ENCODE data around the gene PKNOX2.

PKNOX2 gene

DNA sequence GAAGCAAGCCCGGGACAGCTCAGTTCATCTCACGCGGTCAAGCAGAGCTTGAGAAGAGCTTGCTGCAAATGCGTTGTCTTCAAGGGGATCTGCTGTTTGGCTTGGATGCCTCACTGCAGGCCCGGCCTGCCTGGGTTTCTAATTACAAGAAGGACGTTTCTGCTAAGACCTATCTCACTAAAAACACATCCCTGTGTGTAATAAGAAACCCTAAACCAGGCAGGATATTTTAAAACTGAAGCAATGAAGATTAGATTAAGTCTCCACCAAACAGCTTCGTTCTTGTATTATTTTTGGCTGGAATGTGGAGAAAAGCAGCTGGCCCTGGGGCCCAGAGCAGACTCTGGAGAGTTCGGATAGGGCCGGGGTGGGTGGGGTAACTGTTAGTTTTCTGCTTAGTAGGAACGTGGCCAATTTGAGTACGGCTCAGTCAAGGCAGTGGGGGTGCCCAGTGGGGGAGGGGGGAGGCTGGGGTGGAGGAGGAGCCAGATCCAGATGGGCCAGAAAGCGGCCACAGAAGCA is 6.0 kb downstream of the PKNOX2 start:
- Histone ChIP-seq H4K91ac (ENCODE audit: low read depth, low read length) (no peak overlapping the region), H4K8ac (ENCODE audit: low read depth, low read length) (no peak overlapping the region), H2BK12ac (ENCODE audit: low read length) (no peak overlapping the region), H3K27me3 (ENCODE audit: insufficient read depth, low read length) (peaks cover 18% of the 10 kb centered on the region), H4K12ac (ENCODE audit: low read depth, low read length) (no peak overlapping the region), H2BK120ac (ENCODE audit: insufficient read depth, low read length, poor library complexity) (no peak overlapping the region), H3K14ac (ENCODE audit: low read length) (no peak overlapping the region), H3K23ac (ENCODE audit: low read length) (no peak overlapping the region), H3K9ac (ENCODE audit: low read length) (no peak overlapping the region), H3K4me2 (ENCODE audit: low read length) (no peak overlapping the region), H2AK5ac (ENCODE audit: low read length) (no peak overlapping the region), H3K9me3 (ENCODE audit: insufficient read depth, low read depth, low read length) (peaks cover 2% of the 10 kb centered on the region), H3K36me3 (ENCODE audit: control insufficient read depth in 1 of 2, insufficient read depth in 2 of 2, low read length in 2 of 2) (no peaks in the 10 kb centered on the region), H3K79me2 (ENCODE audit: control insufficient read depth, insufficient read depth, low read length, poor library complexity) (no peaks in the 10 kb centered on the region), H3K4ac (ENCODE audit: low read depth, low read length) (no peak overlapping the region), H2BK5ac (ENCODE audit: low read depth, low read length, poor library complexity) (no peak overlapping the region), H3K79me1 (ENCODE audit: low read length) (peaks cover under 1% of the 10 kb centered on the region), H3K4me3 (ENCODE audit: low read depth, low read length) (no peak overlapping the region), H3K4me1 (ENCODE audit: control insufficient read depth in 1 of 2, insufficient read depth in 2 of 2, low read length in 2 of 2) (peaks cover 6 to 20% of the 10 kb centered on the region in 2 experiments), H2AFZ (ENCODE audit: insufficient read depth, low read length, poor library complexity) (no peak overlapping the region), H3K27ac (ENCODE audit: low read depth, low read length) (no peak overlapping the region), H3K18ac (ENCODE audit: low read length) (no peak overlapping the region)
- DNase-seq: no peak
- no CpG with 5 or more reads among the region's 12 CpGs for WGBS (ENCODE audit: extremely low coverage, insufficient coverage, insufficient read length)

DNA sequence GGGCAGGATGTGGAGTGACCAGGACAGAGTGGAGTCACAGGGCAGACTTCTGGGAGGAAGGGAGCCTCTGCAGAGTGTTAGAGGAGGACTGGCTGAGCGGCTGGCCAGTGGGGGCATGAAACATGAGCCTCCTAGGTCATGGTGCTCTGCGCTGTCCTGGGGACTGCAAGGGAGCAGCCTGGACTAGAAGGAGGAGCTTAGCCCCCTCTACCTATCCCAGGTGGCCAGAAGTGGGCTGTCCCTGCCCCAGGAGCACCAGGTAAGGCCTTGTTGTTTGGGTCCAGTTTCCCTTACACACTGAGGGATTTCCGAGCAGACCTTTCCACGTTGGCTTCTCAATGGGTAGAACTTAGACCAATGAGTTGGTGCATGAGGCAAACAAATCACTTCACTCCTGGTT is 7.4 kb downstream of the PKNOX2 start:
- H3K4me1 ChIP-seq (ENCODE audit: control insufficient read depth in 1 of 2, insufficient read depth in 2 of 2, low read length in 2 of 2): peaks cover 2 to 10% of the 10 kb centered on the region in 2 experiments
- H3K9me3 ChIP-seq (ENCODE audit: insufficient read depth, low read depth, low read length): peaks cover 2% of the 10 kb centered on the region
- H2AK5ac ChIP-seq (ENCODE audit: low read length): no peak overlapping the region
- H4K12ac ChIP-seq (ENCODE audit: low read depth, low read length): no peak overlapping the region
- H3K18ac ChIP-seq (ENCODE audit: low read length): no peak overlapping the region
- no peak overlapping the region for H4K8ac ChIP-seq (ENCODE audit: low read depth, low read length)
- no CpG with 5 or more reads among the region's 4 CpGs for WGBS (ENCODE audit: extremely low coverage, insufficient coverage, insufficient read length)
- no peak overlapping the region for H2BK12ac ChIP-seq (ENCODE audit: low read length)
- H3K79me1 ChIP-seq (ENCODE audit: low read length): no peaks in the 10 kb centered on the region
- H3K4me3 ChIP-seq (ENCODE audit: low read depth, low read length): no peak overlapping the region
- no peak overlapping the region for H3K9ac ChIP-seq (ENCODE audit: low read length)
- H2BK120ac ChIP-seq (ENCODE audit: insufficient read depth, low read length, poor library complexity): no peak overlapping the region
- H2AFZ ChIP-seq (ENCODE audit: insufficient read depth, low read length, poor library complexity): no peak overlapping the region
- no peak overlapping the region for H2BK5ac ChIP-seq (ENCODE audit: low read depth, low read length, poor library complexity)
- H3K4ac ChIP-seq (ENCODE audit: low read depth, low read length): no peak overlapping the region
- H3K27me3 ChIP-seq (ENCODE audit: insufficient read depth, low read length): peaks cover 4% of the 10 kb centered on the region
- H3K79me2 ChIP-seq (ENCODE audit: control insufficient read depth, insufficient read depth, low read length, poor library complexity): no peaks in the 10 kb centered on the region
- no peak overlapping the region for H3K4me2 ChIP-seq (ENCODE audit: low read length)
- H3K27ac ChIP-seq (ENCODE audit: low read depth, low read length): no peak overlapping the region
- no peaks in the 10 kb centered on the region for H3K36me3 ChIP-seq (ENCODE audit: control insufficient read depth in 1 of 2, insufficient read depth in 2 of 2, low read length in 2 of 2)
- H4K91ac ChIP-seq (ENCODE audit: low read depth, low read length): no peak overlapping the region
- no peak for DNase-seq
- no peak overlapping the region for H3K23ac ChIP-seq (ENCODE audit: low read length)
- H3K14ac ChIP-seq (ENCODE audit: low read length): no peak overlapping the region

DNA sequence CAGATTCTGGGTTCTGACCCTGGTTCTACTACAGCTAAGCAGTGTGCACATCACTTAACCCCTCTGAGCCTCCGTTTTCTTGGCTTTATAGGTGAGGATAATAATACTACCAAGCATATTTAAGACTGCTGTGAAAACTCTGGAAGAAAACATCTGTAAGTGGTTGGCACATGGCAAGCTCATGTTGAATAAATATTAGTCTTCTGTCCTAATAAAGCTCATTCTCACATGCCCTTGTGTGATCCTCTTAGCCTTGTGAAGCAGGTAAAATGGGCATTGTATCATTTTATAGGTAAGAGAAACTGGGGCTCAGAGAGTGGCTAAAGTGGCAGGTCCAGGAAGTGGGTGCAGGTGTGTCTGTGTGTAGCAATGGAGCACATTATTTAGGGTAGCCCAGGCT is 8.5 kb downstream of the PKNOX2 start:
- Histone ChIP-seq H2BK120ac (ENCODE audit: insufficient read depth, low read length, poor library complexity) (no peak overlapping the region), H3K4me3 (ENCODE audit: low read depth, low read length) (no peak overlapping the region), H3K9ac (ENCODE audit: low read length) (no peak overlapping the region), H2AK5ac (ENCODE audit: low read length) (no peak overlapping the region), H4K8ac (ENCODE audit: low read depth, low read length) (no peak overlapping the region), H2BK12ac (ENCODE audit: low read length) (no peak overlapping the region), H3K27me3 (ENCODE audit: insufficient read depth, low read length) (no peaks in the 10 kb centered on the region), H3K9me3 (ENCODE audit: insufficient read depth, low read depth, low read length) (peaks cover 2% of the 10 kb centered on the region), H2AFZ (ENCODE audit: insufficient read depth, low read length, poor library complexity) (no peak overlapping the region), H3K23ac (ENCODE audit: low read length) (no peak overlapping the region), H4K91ac (ENCODE audit: low read depth, low read length) (no peak overlapping the region), H3K79me1 (ENCODE audit: low read length) (no peaks in the 10 kb centered on the region), H2BK5ac (ENCODE audit: low read depth, low read length, poor library complexity) (no peak overlapping the region), H4K12ac (ENCODE audit: low read depth, low read length) (no peak overlapping the region), H3K4ac (ENCODE audit: low read depth, low read length) (no peak overlapping the region), H3K14ac (ENCODE audit: low read length) (no peak overlapping the region), H3K4me1 (ENCODE audit: control insufficient read depth in 1 of 2, insufficient read depth in 2 of 2, low read length in 2 of 2) (peaks cover 0 to 8% of the 10 kb centered on the region in 2 experiments), H3K36me3 (ENCODE audit: control insufficient read depth in 1 of 2, insufficient read depth in 2 of 2, low read length in 2 of 2) (no peaks in the 10 kb centered on the region), H3K79me2 (ENCODE audit: control insufficient read depth, insufficient read depth, low read length, poor library complexity) (no peaks in the 10 kb centered on the region), H3K18ac (ENCODE audit: low read length) (no peak overlapping the region), H3K27ac (ENCODE audit: low read depth, low read length) (no peak overlapping the region), H3K4me2 (ENCODE audit: low read length) (no peak overlapping the region)
- WGBS (ENCODE audit: extremely low coverage, insufficient coverage, insufficient read length): no CpG with 5 or more reads among the region's 1 CpG
- no peak for DNase-seq

DNA sequence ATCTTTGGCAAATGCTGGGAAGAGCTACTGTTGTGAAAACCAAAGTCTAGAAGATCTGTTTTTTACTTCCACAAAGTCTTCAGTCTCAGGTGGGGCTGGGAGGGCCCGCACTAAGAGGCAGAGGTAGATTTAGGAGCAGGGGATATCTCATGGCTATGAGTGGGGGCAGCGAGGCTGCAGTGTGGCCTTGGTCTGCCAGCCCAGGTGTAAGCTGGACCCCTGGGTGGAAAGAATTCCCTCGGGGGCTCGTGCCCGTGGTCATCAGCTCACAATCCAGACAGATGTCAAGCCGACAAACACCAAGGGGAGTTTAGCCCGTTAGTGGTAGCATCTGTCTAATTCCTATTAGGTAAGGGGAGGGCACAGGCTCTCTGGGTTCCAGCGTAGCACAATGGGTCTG is 9.0 kb downstream of the PKNOX2 start:
- Histone ChIP-seq H2AK5ac (ENCODE audit: low read length) (no peak overlapping the region), H2BK12ac (ENCODE audit: low read length) (no peak overlapping the region), H3K79me2 (ENCODE audit: control insufficient read depth, insufficient read depth, low read length, poor library complexity) (no peaks in the 10 kb centered on the region), H4K8ac (ENCODE audit: low read depth, low read length) (no peak overlapping the region), H3K79me1 (ENCODE audit: low read length) (no peaks in the 10 kb centered on the region), H3K27me3 (ENCODE audit: insufficient read depth, low read length) (no peaks in the 10 kb centered on the region), H3K9ac (ENCODE audit: low read length) (no peak overlapping the region), H3K18ac (ENCODE audit: low read length) (no peak overlapping the region), H3K36me3 (ENCODE audit: control insufficient read depth in 1 of 2, insufficient read depth in 2 of 2, low read length in 2 of 2) (no peaks in the 10 kb centered on the region), H3K9me3 (ENCODE audit: insufficient read depth, low read depth, low read length) (peaks cover 2% of the 10 kb centered on the region), H3K4me3 (ENCODE audit: low read depth, low read length) (no peak overlapping the region), H3K27ac (ENCODE audit: low read depth, low read length) (no peak overlapping the region), H3K4ac (ENCODE audit: low read depth, low read length) (no peak overlapping the region), H3K14ac (ENCODE audit: low read length) (no peak overlapping the region), H2AFZ (ENCODE audit: insufficient read depth, low read length, poor library complexity) (no peak overlapping the region), H2BK5ac (ENCODE audit: low read depth, low read length, poor library complexity) (no peak overlapping the region), H4K12ac (ENCODE audit: low read depth, low read length) (no peak overlapping the region), H3K4me2 (ENCODE audit: low read length) (no peak overlapping the region), H2BK120ac (ENCODE audit: insufficient read depth, low read length, poor library complexity) (no peak overlapping the region), H4K91ac (ENCODE audit: low read depth, low read length) (no peak overlapping the region), H3K4me1 (ENCODE audit: control insufficient read depth in 1 of 2, insufficient read depth in 2 of 2, low read length in 2 of 2) (peaks cover 0 to 8% of the 10 kb centered on the region in 2 experiments), H3K23ac (ENCODE audit: low read length) (no peak overlapping the region)
- DNase-seq: no peak
- WGBS (ENCODE audit: extremely low coverage, insufficient coverage, insufficient read length): no CpG with 5 or more reads among the region's 8 CpGs
